Right renal pelvis (tissue), 4 donors: Measurements from ENCODE around the gene CMSS1. TPM values are rescaled to one million over a fixed set of nuclear protein-coding genes. Genes with fewer than 3 reads are reported as not detected.
"Not testable (repeated sequence)": the region's sequence is repeated elsewhere in the genome, so short reads cannot be mapped to it uniquely, and the experiment has no call there.

Experiments
- DNase-seq, 4 donors: peaks; one replicate each; pipeline ENCODE4 v3.0.0-alpha.2; 2013; ENCODE audit warnings: low read depth in 4 of 4, low spot score in 3 of 4, missing footprints in 1 of 4
- polyA plus RNA-seq, 4 donors: library from polyadenylated mRNA; unstranded; fragments of 120-200 nt; gene quantifications; one replicate each; pipeline ENCODE4 v1.2.1, GENCODE V29; 2013; ENCODE audit not compliant: insufficient read length in 4 of 4

CMSS1 gene
- polyA plus RNA-seq, 4 donors, result 39.3 to 42.3 (median 40.5) TPM

DNA sequence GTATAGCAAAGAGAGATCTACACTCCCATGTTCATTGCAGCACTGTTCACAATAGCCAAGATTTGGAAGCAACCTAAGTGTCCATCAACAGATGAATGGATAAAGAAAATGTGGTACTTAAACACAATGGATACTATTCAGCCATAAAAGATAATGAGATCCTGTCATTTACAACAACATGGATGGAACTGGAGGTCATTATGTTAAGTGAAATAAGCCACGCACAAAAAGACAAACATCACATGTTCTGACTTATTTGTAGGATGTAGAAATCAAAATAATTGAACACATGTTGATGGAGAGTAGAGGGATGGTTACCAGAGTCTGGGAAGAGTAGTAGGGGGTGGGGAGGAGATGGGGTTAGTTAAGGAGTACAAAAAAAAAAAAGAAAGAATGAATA is 278.6 kb downstream of the CMSS1 start:
- DNase-seq, result not testable (repeated sequence)

DNA sequence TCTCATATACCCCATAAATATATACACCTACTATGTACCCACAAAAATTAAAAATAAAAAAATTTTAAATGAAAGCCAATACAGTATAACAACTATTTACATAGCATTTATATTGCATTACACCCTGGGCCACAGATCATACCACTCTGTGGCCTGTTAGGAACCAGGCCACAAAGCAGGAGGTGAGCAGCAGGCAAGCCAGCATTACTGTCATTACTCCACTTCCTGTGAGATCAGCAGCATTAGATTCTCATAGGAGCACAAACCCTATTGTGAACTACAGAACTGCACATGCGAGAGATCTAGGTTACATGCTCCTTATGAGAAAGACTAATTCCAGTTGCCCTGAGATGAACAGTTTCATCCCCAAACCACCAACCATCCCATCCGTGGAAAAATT is 279.2 kb downstream of the CMSS1 start:
- DNase-seq, result no peak

GRCh38 chr3:100097919-100098783 is 280.5 kb downstream of the CMSS1 start:
- DNase-seq, result no peak

- DNase-seq, result no peak
These were observed 281.1 kb downstream of the CMSS1 start for GRCh38 chr3:100098784-100099070.

GRCh38 chr3:100099621-100100020 is 282.0 kb downstream of the CMSS1 start:
- no peak for DNase-seq

- DNase-seq, result no peak
These were observed 282.8 kb downstream of the CMSS1 start for GRCh38 chr3:100100425-100100824.

- DNase-seq, result no peak
These were observed 285.1 kb downstream of the CMSS1 start for GRCh38 chr3:100102757-100103156.

DNA sequence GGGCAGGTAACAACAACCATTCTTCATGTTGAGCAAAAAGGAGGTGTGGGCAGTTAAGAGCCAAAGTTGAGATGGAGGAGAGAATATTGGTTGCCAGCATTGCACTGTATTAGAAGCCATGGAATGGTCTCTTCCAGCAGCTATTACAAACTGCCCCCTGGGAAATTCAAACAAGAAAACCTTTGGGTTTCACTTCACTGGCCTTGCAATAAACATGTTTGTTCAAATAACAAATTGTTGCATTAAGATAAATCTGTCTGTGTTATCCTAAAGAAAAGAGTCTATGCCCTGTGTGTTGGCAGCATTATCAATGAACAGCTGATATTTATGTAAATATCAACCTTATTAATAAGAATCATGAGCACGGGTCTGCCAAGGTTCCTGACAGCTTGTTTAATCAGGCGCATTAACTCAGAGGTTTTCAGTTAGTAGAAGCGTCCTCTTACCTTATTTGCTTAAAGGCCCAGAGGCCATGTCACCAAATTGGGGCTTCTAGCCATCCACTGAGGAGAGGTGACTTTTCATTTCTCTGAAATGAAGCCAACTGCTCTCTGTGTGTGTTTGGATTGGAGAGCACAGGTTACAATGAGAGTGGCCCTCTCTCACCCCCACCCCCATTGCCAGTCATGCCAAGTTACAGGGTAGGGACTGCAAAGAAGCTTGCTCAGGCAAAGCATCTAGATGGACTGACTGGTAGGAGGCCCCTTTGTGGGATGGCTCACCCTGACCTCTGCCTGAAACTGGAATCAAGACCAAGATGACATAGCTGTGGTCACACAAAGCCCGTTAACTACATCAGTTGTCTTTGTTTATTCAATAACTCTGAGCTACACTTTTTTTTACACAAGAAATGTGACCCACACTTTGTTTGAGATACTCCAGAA is 286.1 kb downstream of the CMSS1 start:
- no peak for DNase-seq

GRCh38 chr3:100104442-100104798 is 286.8 kb downstream of the CMSS1 start:
- DNase-seq, result no peak

DNA sequence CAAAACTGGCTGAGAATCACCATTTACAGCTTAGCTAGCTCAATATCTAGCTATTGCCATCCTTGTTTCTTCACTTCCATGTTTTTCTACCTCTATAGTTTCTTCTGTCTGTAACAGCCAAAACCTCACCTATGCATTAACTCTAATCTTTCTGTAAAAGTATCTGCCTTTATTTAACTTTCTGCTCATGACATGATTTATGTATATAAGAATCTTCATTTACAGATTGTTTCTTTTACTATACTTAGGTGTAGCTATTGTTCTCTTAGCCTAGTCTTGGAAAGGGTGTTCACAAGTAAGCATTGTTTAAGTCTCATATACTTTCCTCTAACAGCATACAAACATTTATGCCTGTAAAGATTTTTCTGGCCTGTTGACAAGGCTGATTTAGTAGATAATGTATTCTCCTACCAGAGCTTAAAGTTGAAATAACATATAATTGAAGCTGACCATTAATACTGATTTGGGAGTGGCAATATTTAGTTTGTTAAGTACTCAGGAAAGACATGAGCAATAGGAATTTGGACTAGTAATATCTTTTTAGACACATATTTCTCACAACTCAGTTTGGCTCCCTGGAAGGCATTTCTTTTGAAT is 287.3 kb downstream of the CMSS1 start:
- DNase-seq, result no peak

GRCh38 chr3:100105501-100105900 is 287.8 kb downstream of the CMSS1 start:
- DNase-seq, result no peak

GRCh38 chr3:100106094-100106493 is 288.4 kb downstream of the CMSS1 start:
- no peak for DNase-seq

GRCh38 chr3:100106531-100107141 is 289.0 kb downstream of the CMSS1 start:
- DNase-seq, result no peak

GRCh38 chr3:100107221-100107814 is 289.7 kb downstream of the CMSS1 start:
- no peak for DNase-seq

DNA sequence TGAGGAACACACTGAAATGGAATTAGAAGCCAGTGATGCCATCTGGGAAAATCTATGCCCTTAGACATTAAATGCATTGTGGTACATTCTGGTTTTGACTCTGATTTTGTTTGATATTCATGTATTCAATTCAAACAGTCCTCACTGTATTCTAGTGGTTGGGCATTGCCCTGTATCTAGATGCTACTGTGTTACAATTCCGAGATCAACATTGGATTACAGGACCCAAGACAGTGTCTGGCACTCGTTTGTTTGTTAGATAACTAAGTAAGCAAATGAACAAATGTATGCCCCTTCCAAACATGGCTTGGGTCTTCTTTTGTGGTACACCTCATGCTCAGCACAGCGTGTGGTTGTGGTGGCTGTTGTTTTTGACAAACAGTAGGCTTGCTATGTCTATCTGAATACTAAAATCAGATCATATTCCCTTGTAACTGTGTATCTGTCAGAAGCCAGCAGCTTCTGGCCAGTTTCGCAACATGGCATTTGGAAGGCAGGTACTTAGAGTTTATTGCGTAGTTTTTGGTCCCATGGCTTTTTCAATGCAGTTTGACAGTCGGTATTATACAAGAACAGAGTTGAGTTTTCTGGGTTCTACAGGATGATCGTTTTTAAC is 290.9 kb downstream of the CMSS1 start:
- no peak for DNase-seq

- DNase-seq, result no peak
These were observed 292.5 kb downstream of the CMSS1 start for GRCh38 chr3:100110162-100110561.

GRCh38 chr3:100111728-100112127 is 294.1 kb downstream of the CMSS1 start:
- DNase-seq, result no peak

- DNase-seq, result no peak
These were observed 296.2 kb downstream of the CMSS1 start for GRCh38 chr3:100113723-100114412.

DNA sequence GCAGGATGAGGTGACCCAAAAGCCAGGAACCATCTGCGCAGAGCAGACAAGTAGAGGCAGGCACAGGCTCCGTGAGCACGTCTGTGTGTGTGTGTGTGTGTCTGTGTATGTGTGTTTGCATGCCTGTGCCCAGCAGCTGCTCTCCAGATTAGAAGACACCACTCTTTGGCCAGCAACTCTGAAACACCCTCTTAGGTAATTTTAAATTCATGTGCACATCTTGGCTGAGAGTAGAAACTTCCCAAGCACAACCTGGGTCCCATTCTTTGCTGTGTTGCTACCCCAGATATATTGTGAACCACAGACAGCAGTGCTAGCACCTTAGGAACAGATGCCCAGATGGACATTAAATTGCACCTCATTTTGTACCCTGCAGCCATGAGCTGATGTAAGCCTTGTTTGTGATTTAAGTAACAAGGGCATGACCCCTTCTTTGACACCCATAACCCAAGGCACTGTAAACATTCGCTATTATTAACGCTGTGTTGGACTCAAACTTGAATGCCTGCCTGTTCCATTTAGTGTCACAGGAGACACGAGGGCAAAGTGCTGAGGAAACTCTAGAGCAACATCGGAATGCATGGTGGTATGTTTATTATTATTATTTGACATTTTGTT is 296.9 kb downstream of the CMSS1 start, which contains the start of gene FILIP1L:
Gene FILIP1L, minus strand, starts transcription at position 89 of the 618 bp plus-strand sequence.
- no peak for DNase-seq
